Pancreas (tissue), 10 donors: ENCODE results near the gene FARP1. TPM values are rescaled to one million over a fixed set of nuclear protein-coding genes. Genes with fewer than 3 reads are reported as not detected.

ENCODE experiments used
- ATAC-seq, 4 donors: fragments of 200-7000 bp; cut with Tn5 transposase; one replicate each; pipeline versions ENCODE4 v1.8.0 to v1.9.1; 2020; ENCODE audit warnings: mild to moderate bottlenecking in 4 of 4, moderate library complexity in 4 of 4
- DNase-seq, 6 donors: peaks; one replicate each; pipeline ENCODE4 v3.0.0-alpha.2; 2020
- FAIRE-seq: peaks from 2 replicates; lab custom pipeline; 2012; peaks lifted over from hg19 to GRCh38; lab: Jason Lieb, UNC
- H3K27ac ChIP-seq, 4 donors: fragments of 200-600 bp; sonication (generic); 1 replicate in 3 of 4; 2 replicates in 1 of 4; pipeline versions ENCODE4 v1.5.0 to v1.8.0; 2020
- H3K27me3 ChIP-seq, 4 donors: fragments of 200-600 bp; one replicate each; pipeline ENCODE4 v1.8.0; 2021
- H3K36me3 ChIP-seq, 3 donors: fragments of 200-600 bp; sonication (generic) in 1 of 3; one replicate each; pipeline versions ENCODE4 v1.5.0 to v1.8.0; 2020 to 2021
- H3K4me1 ChIP-seq, 3 donors: fragments of 200-600 bp; one replicate each; pipeline ENCODE4 v1.8.0; 2021
- H3K4me3 ChIP-seq, 4 donors: fragments of 200-600 bp; sonication (generic) in 2 of 4; one replicate each; pipeline versions ENCODE4 v1.5.0 to v1.8.0; 2020 to 2021
- H3K9me3 ChIP-seq, 4 donors: fragments of 200-600 bp; one replicate each; pipeline ENCODE4 v1.8.0; 2021
- WGBS, 2 donors: extraction: QIAGEN DNeasy Blood & Tissue Kit; methylation state at CpG; one replicate each; pipeline ENCODE4 v1.1.7; 2013; 5-methylcytosine and 5-hydroxymethylcytosine counted together
- intact Hi-C, 3 donors: fragments of 100-400 bp; cut with DNase I; formaldehyde crosslinking; loops; one replicate each; pipeline versions ENCODE4 v1.11.1 to v1.14.2; 2022
- microRNA-seq, 2 donors: library from miRNA; unstranded; fragments of <30 nt; microRNA quantifications; one replicate each; pipeline versions ENCODE4 to v1.1.0, GENCODE V29; 2019 to 2020
- polyA plus RNA-seq, 2 donors: library from polyadenylated mRNA; stranded (reverse); fragments of 200-250 nt; gene quantifications; one replicate each; pipeline ENCODE4 v1.2.3, GENCODE V29; 2013
- total RNA-seq, 6 donors: library from RNA; stranded (reverse); fragmentation: NEBNext Ultra II Directional in 4 of 6; extraction: Animal tissue kit (Norgen Biotek cat#: 25700) in 4 of 6; gene quantifications; one replicate each; pipeline versions ENCODE4 v1.2.1 to v1.2.4, GENCODE V29; 2021 to 2023
- TF ChIP-seq, protein P1 (sequence below), 4 donors: fragments of 200-600 bp; sonication (generic) in 3 of 4; IDR thresholded peaks; one replicate each; pipeline versions ENCODE4 v1.5.0 to v1.8.0; 2021; ENCODE audit warnings: antibody characterized with exemption in 4 of 4
- donor health status: healthy with polysubstance abuse.
- donor health status: DM: no; HTN: no; CAD: no; lungs with moderate emphysema.
- donor health status: DM: no; HTN: no; CAD: no.
- donor health status: control.
- donor health status: control.
- donor health status: Bipolar disorder and iron deficiency.
- donor health status: DM: yes; HTN: yes; CAD: no.
- donor health status: DM: no; HTN: no; CAD: no.
- donor health status: DM: no; HTN: no; CAD: no.
- donor health status: DM: yes; HTN: yes; CAD: no.

The FARP1 gene
- total and polyA plus RNA-seq, 8 donors, result 30.8 to 95.1 (median 56.0) TPM

DNA sequence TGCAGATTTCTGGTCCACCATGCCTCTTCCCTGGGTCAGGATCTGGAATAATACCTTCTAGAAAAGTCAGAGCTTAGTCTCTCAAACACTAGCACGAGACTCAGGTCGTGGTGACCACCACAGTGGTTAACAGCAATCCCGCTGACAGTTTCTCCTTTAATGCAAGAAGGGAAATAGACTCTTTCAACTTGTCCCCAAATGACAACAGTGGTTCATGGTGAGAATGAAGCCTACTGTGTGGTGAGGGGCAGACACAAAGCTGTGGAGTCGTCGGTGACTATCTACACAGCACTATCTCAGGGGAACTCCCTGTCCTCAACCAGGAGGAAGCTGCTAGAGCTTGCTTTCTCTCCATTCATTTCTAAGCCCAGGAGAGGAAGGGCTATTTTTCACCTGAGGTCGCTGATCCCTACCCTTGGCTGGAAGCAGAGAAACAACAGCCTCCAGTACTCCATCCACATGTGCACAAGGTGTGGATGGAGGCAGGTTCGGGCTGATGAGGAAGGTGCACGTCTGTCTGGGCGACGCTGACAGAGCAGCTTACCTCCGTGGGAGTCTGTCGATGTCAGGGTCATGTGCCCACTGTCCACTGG, 361.6 kb downstream of the FARP1 start:
- DNase-seq, result no peak
- intact Hi-C loops, result no loop called here
- H3K4me3 ChIP-seq, result no peak overlapping the region
- H3K27me3 ChIP-seq, result no peaks in the 10 kb centered on the region
- no peak for ATAC-seq
- no peak for FAIRE-seq
- H3K36me3 ChIP-seq, result no peaks in the 10 kb centered on the region
- peaks cover 19 to 59% (median 33%) of the 10 kb centered on the region in 3 donors for H3K4me1 ChIP-seq
- TF ChIP-seq, protein P1, sequence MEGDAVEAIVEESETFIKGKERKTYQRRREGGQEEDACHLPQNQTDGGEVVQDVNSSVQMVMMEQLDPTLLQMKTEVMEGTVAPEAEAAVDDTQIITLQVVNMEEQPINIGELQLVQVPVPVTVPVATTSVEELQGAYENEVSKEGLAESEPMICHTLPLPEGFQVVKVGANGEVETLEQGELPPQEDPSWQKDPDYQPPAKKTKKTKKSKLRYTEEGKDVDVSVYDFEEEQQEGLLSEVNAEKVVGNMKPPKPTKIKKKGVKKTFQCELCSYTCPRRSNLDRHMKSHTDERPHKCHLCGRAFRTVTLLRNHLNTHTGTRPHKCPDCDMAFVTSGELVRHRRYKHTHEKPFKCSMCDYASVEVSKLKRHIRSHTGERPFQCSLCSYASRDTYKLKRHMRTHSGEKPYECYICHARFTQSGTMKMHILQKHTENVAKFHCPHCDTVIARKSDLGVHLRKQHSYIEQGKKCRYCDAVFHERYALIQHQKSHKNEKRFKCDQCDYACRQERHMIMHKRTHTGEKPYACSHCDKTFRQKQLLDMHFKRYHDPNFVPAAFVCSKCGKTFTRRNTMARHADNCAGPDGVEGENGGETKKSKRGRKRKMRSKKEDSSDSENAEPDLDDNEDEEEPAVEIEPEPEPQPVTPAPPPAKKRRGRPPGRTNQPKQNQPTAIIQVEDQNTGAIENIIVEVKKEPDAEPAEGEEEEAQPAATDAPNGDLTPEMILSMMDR (IDR thresholded peaks at IDR 0.05), result no peak
- H3K9me3 ChIP-seq, result no peaks in the 10 kb centered on the region
- peak overlapping the region in 1 of 4 donors; percentile 15 for H3K27ac ChIP-seq
- 87% methylated on average over 12 of the region's 12 CpGs for WGBS, 2 donors

Small RNA genes within 50 kb of the gene (microRNA-seq; reads per million reads assigned to microRNA genes)
- 0 to 0.29 reads per million in 2 donors for gene MIR3170

Other genes starting within 250 kb of the FARP1 start
- gene IPO5, start 189.4 kb upstream of the FARP1 start, total RNA-seq, result 100 to 1,000 TPM in 4 of 6 donors, 10 to 100 TPM in 2; 80.4 to 140 (median 105) TPM
- gene IPO5, start 189.4 kb upstream of the FARP1 start, polyA plus RNA-seq, result 10 to 100 TPM; 32.6 to 35.8 TPM
- not detected for gene RNF113B, start 34.2 kb downstream of the FARP1 start, total RNA-seq
- gene RNF113B, start 34.2 kb downstream of the FARP1 start, polyA plus RNA-seq, result not detected